Loucy (cell line): ENCODE data around the gene DISP1.

Experiments
- CTCF ChIP-seq: fragments of 200-600 bp; sonication (generic); conservative IDR thresholded peaks from 2 replicates; pipeline ENCODE4 v1.5.1; 2014; ENCODE audit warnings: mild to moderate bottlenecking, antibody characterized with exemption, low read length
- EZH2phosphoT487 ChIP-seq: fragments of 200-600 bp; IDR thresholded peaks from 2 replicates; pipeline ENCODE4 v1.6.1; 2018; ENCODE audit warnings: antibody characterized with exemption, mild to moderate bottlenecking, moderate library complexity, borderline replicate concordance

- no peak for TF ChIP-seq CTCF
- TF ChIP-seq EZH2phosphoT487, result no peak
These were observed 16.7 kb upstream of the DISP1 start for GRCh38 chr1:222798116-222798515.
